ENCODE results near the gene PCNX2. TPM values are rescaled to one million over a fixed set of nuclear protein-coding genes. Genes with fewer than 3 reads are reported as not detected.
"Not testable (repeated sequence)": the region's sequence is repeated elsewhere in the genome, so short reads cannot be mapped to it uniquely, and the experiment has no call there.

Gene PCNX2
- polyA plus RNA-seq, 1 donor: 16.1 TPM

DNA sequence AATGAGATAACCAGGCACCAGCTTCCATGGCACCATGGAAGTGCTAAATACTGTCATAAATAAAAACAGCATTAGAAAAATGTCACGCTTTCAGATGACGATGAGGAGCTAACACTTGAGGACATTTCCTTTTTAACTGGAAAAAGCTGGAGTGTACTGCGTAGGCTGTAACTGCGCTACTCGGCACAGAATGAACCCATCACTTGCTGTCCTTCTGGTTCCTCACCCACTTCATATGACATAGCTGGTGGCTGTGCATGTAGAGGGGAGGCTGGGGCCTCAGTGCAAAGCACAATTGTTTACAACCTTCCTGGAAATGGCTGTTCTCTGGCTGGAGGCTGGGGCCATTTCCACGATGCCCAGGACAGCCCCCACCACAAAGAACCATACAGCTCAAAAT lies 289.4 kb downstream of the PCNX2 start:
- no peak for DNase-seq

DNA sequence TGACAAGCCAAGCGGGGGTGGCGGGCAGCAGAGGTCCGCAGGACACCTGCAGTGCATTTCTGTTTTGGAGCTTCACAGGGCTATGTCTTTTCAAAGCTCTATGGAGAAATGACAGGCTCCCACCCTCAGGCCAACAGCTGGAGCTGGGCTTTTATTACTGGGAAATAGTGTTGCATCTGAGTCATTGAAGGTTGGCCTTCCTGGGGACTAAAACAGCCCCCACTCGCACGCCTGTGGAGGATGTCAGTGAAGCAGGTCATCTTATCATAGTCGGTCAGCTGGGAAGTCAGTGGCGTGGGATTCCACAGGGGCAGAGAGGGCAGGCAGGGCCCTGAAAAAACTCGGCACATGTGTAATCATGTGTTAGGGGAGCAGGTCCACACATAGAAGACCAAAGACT lies 289.8 kb downstream of the PCNX2 start:
- DNase-seq: no peak

DNA sequence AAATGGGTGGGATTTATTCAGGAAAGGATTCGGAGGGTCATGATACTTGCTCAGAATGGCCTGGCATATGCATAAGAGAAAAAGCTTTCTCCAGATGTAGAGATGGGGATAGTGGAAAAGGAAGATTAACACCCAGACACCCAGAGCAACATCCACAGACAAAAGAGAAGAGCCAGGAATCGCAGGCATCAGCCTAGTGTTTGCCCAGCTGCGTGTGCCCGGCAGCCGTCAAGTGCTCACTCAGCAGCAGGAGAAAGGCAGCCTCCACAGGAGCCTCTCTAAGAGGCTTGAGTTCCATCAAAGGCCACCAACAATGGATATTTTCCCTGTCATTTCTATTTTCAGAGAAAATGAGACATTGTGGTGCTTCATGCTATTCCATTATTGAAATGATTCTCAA lies 290.4 kb downstream of the PCNX2 start:
- DNase-seq: no peak

DNA sequence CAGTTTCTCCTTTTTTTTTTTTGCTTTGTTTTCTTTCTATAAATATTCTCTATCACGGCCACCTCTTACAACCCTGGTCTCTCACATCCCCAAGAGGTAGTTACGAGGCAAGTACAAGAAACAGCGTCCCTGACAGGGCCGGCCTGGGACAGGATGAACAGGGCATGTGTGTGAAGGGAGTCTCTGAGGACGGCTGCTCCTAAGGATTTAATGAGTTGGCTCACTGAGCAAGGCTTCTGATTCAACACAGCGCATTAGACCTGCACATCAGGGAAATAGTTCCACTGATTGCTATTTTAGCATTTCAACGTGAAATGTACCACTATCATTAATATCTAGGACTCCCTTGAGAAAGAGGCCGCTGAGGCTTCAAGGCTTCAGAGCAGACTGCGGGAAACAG lies 291.1 kb downstream of the PCNX2 start:
- DNase-seq: no peak

DNA sequence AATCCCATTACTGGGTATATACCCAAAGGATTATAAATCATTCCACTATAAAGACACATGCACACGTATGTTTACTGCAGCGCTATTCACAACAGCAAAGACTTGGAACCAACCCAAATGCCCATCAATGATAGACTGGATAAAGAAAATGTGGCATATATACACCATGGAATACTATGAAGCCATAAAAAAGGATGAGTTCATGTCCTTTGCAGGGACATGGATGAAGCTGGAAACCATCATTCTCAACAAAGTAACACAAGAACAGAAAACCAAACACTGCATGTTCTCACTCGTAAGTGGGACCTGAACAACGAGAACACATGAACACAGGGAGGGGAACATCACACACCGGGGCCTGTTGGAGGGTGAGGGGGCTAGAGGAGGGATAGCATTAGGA lies 291.9 kb downstream of the PCNX2 start:
- DNase-seq: not testable (repeated sequence)

DNA sequence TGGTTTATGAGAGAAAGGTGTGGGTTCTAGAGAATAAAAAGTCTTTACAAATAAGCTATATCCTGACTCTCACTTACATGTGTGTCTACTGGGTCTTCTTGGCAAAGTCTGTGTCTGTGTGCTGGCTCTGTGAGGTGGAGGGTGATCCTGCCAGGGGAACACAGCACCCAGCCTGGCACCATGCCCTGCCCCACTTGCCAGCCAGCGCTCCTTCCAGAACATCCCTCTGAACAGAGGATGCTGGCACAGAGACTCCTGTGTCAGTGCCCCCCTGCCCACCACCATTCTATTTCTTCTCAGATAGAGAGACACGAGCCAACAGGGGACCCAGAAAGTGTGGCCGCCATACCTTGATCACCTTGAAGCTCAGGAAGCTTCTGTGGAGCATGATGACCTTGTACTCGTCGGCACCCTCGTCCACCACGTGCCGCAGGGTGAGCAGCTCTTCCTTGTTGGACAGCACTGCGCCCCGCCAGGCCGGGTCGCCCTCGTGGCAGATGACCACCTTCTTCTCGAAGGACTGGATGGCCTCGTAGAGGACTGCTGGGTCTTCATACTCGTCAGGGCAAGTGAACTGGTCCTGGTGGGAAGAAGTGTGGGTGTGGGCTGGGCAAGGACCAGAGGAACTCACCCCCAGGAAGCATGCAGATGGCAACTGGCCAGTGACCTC lies 295.4 kb downstream of the PCNX2 start:
- DNase-seq: no peak

DNA sequence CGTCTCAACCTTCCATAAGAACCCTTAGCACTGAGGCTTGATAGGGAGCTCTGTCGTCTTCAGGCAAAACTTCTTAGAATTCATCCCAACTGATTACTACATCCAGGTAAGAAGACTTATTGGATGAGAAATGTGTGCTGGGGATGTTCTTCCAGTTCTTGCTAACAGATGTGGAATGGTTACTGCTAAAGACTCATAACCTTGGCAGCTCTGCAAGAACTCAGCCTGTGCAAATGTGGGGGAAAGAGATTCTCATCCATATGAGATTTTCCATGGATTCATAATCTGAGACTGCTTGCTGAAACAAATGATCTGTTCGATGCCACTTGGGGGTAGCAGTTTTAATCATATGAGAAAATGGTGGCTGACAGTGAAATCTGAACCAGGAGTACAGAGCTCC lies 296.9 kb downstream of the PCNX2 start:
- DNase-seq: no peak

DNA sequence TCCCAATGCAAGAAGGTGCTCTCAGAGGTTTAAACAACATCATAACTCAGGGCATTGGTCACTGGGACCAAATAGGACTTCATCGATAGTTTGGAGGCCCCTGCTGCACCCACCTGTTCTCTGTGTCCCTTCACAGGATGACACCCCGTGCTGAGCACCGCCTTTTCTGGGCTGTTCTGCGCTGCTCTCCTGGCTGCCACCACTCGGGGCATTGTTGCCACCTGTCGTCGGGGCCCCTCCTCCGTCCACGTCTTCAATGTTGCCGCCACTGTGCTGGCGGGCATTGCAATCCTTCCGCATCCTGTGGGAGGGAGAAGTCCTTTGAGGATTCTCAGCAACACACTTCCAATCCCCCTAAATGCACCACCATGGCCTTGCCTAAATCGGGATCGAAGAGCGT lies 297.4 kb downstream of the PCNX2 start:
- DNase-seq: no peak

DNA sequence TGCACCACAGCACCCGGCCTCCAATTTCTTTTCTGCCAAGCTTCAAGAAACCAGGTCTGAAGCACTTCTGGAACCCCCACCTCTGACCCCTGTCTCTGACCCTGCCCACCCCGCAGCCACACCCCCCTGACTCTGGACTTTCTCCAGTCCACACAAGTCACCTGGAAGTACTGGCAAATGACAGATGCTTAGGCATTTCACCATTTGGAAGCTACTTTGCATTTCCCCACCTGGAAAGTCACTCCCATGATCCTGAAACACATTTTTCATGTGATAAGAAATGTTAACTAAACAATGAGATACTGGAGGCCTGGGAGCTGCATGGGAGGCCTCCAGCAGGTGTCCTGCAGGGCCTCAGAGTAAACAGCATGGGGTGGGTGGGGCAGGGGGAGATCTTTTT lies 299.4 kb downstream of the PCNX2 start:
- DNase-seq: no peak

DNA sequence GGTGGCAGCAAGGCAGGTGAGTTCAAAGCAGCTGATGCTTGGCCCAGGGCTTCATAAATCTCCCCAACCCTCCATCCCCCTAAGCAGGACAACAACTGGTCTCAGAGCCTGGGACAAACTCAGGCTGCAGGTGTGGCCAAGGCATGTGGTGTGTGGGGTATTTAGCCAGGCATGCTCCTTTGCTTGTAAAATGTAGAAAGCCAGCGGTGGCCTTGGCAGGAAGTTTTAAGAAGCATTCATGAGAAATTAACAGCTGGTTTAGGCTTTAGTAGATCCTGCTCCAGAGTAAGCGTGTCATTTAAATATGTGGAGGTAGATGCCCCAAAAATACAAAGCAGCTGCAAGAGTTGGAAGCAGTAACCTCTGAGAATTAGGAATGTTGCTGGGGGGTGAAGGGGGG lies 300.3 kb downstream of the PCNX2 start:
- DNase-seq: no peak

DNA sequence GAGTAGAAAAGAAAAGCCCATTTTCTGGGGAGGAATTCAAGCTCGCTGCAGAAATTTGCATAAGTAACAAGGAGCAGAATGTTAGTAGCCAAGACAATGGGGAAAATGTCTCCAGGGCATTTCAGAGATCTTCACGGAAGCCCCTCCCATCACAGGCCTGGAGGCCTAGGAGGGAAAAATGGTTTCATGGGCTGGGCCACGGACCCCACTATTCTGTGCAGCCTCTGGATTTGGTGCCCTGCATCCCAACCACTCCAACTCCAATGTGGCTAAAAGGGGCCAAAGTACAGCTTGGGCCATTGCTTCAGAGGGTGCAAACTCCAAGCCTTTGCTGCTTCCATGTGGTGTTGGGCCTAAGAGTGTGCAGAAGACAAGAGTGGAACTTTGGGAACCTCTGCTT lies 302.0 kb downstream of the PCNX2 start:
- DNase-seq: no peak

DNA sequence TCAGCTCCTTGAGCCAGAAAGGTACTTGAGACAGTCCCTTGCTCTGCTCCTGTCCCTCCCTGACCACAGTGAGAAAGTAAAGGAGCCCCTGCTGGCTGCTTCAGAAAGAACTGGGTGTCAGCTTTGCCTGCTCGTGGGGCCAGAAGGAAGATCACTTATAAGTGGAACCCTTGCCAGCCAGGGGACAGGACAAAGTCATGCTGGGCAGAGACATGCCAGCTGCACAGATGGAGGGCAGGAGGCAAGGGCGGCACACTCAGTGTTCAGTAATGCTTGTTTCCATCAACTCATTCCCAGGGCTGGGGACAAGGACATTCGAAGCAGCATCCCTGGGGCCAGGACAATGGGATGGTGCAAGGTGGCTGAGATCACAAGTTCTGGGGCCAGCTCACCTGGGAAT lies 303.3 kb downstream of the PCNX2 start:
- DNase-seq: no peak

DNA sequence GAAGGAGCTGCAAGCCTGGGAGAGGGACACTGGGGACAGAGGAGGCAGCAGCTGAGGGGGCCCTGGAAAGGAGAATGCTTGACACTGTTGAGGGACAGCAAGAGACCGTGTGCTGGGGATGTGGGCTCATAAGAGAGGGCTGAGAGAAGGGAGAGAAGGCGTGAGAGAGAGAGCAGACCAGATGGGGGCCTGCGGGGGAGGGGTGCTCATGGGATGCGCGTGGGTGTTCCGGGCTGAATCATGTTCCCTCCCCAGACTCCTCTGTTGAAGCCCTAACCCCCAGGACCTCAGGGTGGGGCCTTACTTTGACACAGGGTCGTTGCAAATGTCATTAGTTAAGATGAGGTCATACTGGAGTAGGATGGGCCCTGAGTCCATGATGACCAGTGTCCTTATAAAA lies 304.3 kb downstream of the PCNX2 start:
- DNase-seq: no peak

DNA sequence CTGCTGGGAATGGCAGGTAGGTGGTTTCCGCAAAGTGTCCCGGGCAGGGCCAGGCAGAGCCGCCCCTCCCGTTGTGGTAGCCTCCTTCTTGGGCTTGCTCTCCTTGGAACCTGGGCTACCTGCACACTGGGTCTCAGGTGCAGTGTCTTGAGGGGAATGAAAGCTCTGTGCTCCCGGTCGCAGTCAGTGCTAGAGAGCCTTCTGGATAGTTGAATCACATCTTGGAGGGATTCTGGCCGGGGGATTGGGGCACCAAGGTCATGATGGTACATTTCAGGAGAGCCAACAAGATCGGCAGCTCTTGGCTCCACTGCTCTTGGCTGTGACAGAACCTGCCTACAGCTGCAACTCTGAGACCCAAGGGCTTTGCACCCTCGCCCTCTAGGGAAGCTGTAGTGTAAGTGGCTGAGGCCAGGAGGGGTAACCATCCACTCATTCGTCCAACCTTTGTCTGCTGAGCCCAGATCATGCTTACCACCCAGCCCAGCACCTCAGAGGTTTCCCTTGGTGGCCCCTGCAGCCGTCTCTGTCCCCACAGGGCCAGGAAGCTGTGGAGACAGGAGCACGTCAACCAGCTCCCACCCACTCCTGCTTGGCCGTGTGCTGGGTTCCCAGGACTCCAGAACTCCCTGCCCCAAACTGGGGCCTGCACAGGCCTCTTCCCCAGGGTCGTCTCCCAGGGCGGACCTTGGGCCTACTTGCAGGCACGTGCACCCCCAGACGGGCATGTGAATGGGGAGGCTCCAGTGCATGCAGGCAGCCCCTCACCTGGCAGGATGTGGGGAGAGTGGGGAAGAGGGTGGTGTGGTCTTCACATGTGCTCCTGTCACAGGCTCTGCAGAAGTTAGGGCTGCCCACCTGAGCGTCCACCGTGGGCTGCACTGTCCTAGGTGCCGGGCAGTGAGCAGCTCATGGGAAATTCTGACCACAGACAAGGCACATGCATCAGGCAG lies 305.1 kb downstream of the PCNX2 start:
- DNase-seq: no peak

DNA sequence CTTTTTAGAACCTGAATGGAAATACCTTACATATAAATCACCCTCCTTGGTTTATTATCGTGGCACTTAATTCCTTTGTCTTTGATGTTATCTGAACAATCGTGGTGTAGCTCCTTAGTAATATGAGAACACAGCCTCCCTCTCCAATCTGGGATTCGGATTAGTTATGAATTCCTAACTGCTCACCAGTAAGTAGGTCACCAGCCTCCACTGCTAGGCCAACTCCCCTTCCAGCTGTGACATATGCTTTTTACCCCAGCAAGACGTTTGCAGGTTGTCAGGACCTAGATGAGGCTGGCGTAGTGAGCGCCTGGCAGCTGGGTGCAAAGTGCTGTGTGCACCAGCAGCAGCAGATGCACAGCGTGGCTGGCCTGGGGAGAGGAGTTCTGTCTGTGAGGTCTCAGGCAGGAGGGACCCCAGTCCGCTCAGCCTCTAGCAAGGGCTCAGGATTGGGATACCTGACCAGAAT lies 306.9 kb downstream of the PCNX2 start:
- no peak for DNase-seq

DNA sequence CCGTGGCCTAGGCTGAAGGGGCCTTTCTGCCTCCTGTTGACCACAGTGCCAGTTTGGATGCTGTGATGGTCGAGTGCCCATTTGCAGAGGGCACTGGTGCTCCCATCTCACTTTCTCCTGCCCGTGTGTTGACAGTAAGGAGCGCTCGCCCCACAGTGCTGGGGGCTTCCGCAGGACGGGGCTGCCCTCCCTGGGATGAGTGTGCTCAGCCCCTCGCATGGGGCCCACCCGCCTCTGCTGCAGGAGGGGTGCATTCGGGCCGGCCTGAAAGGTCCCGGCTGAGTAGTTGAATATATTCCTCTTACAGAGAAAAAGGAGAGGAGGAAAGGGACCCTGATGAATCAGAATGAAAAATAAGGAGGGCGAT lies 307.8 kb downstream of the PCNX2 start:
- no peak for DNase-seq

DNA sequence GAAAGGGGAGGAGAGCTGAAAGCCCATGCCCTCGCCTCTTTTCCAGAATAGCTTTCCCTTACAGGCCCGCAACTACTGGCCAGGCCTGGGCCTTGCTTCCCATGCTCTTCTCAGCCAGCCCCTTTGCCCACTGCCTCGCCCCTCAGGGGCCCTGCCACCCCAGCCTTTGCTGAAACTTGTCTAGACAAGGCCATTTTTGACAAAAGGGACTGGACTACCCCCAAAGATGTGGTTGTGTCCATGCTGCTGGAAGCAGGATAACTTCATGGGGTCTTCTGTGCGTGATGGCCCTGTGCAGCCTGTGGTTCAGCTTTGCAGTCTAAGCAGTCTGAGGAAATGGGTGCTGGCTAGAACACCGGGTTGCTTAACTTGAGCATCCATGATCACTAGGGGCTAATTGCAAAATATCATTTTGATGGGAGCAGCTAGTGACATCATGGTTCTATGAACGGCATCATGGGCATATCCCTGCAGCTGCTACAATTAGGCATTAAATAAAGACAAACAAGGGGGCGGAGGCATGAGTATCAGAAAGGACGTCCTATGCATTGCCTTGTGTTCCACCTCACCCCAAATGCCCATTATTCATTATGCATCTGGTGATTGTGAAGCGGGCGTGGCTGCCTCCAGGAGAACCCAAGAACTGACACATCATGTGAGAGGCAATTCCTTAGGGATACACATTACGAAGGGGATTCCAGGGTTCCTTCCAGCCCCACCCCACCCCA lies 308.3 kb downstream of the PCNX2 start:
- DNase-seq: no peak

DNA sequence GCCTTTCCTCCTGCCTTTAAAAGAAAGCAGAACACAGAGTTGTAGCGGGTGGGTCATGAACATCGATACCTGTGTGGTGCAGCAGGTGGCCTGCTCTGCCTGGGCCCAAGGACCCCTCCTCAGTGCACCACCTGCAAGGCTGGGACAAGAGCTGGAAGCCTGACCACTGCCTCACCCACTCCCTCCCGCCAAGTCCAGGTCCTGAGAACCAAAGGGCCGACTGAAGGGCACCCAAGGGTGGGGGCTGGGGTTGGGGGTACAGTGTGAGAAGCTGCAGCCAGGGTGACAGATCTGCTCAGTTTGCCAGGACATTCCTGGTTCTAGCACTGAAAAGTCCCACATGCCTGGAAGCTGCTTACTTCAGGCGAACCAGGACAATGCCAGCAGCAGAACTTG lies 309.0 kb downstream of the PCNX2 start:
- no peak for DNase-seq

DNA sequence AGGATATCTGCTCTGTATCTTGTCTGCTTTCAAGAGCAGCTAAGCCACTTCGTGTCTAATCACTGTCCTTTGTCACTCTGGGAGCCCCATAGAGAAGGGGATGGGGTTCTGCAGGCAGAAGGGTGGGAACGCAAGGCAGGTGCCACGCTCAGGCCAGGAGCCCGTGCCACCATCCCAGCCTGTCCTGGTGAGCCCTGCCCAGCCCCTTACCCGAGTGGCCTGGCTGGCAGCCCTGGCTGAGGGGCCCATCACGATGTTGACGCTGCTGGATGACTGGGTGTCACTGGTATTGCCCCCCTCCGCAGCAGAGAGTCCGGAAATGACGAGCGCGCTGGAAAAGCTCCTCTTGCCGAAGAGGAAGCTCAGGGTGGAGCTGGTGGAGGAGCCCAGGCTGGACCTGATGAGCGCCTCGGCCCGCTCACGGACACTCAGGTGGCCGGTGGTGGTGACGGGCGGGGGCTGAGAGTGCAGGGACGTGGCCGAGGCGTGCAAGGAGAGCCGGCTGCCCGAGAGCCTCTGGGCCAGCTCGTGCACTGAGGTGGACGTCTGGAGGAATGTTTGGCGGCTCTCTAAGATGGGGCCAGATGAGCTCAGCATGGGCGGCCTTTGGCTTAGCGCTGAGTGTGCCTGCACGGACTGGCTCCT lies 309.5 kb downstream of the PCNX2 start:
- no peak for DNase-seq

DNA sequence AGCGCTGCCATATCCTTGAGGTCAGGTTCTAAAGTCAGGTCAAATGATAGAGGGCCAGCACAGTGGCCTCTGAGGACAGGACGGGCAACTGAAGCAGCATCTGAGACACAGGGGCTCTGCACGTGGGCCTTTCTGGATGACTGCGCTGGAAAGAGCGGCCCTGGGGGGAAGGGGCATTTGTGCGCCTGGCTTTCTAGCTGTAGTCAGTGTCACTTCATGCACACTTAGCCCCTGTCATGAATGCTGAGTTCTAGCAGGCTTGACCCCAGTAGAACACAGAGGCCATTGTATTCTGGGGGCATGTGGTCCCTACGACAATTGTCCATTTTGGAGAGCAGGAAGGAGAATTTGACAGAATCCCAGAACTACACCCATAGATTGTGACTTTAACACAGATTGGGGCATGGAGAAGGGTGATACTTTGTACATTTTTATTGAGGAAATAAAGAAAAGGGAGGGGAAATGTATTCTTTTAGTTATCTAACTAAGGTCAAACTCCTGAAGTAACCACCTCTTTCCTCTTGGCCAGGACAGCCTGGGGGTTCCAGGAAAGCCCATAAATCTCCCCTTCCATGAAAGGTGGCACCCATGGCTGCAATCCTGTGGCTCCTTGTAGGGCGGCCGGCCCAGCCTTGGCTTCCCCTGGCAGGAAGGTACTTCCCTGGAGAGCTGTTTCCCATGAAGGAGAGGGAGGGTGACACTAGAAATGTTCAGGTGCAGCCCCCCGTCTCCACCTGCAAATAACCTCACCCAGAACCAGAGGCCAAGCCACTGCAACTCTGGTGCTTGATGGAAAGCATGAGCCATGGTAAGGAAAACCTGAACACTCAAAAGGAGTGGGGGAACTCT lies 310.7 kb downstream of the PCNX2 start:
- DNase-seq: no peak

DNA sequence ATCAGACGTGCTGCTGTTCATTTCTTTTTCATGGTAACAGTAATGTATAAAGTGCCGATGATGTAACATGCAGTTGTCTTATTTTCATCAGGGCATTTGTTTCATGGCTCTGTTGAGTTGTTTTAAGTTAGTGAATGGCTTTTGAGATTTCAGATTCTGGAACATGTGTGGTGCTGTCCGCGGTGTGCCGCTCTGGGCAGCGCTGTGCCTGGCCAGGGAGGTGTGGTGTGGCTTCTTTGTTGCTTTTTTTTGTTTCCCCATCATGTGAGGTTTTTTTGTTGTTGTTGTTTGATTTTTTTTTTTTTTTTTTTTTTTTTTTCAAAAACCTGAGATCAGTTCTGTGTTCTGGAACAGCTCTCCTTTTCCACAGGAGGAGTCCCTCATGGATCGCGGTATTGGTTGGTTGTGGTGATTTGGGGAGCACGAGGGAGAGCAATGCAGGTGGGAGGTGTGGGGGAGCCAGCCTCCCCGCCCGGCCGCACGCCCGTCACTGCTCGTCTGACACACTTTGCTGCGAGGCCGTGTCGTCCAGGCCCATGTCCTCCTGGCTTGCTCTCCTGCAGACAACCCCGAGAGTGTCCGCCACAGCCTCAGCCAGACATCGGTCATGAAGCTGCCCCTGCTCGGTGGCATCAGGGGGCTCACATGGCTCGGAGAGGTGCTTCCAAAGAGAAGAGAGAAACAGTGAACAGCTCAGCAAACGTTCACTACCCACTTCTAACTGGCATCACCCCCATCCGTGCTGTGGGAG lies 311.5 kb downstream of the PCNX2 start:
- DNase-seq: no peak
